GM12874 (cell line): ENCODE measurements around the gene CHCHD2.

Experiments used
- CTCF ChIP-seq: IDR thresholded peaks from 2 replicates; pipeline ENCODE4 v1.5.1; 2011; ENCODE audit warnings: low read depth, mild to moderate bottlenecking, control low read depth, low read length, moderate library complexity; ENCODE audit not compliant: insufficient read depth

The CHCHD2 gene

GRCh38 chr7:56087445-56087844 lies 18.8 kb downstream of the CHCHD2 start:
- TF ChIP-seq CTCF, result no peak

- no peak for TF ChIP-seq CTCF
These were observed 19.5 kb downstream of the CHCHD2 start for GRCh38 chr7:56086761-56087160.

GRCh38 chr7:56083150-56083785 lies 23.0 kb downstream of the CHCHD2 start:
- TF ChIP-seq CTCF, result no peak

- TF ChIP-seq CTCF, result no peak
These were observed 24.5 kb downstream of the CHCHD2 start for GRCh38 chr7:56081626-56082340.

GRCh38 chr7:56079450-56080185 lies 26.7 kb downstream of the CHCHD2 start:
- TF ChIP-seq CTCF, result no peak

GRCh38 chr7:56078196-56078595 lies 28.1 kb downstream of the CHCHD2 start:
- no peak for TF ChIP-seq CTCF

- no peak for TF ChIP-seq CTCF
These were observed 28.6 kb downstream of the CHCHD2 start for GRCh38 chr7:56077681-56078080.
